SK-N-SH treated with all-trans-retinoic acid at 6 μM for 48 hours (cell line): ENCODE results near the gene B3GAT3.
A peak's percentile ranks its signal among the peaks of the same experiment; 100 is the strongest.

Experiments
- ATAC-seq: fragments of 200-7000 bp; cut with Tn5 transposase; 3 replicates; pipeline ENCODE4 v1.9.1; 2020; ENCODE audit warnings: mild to moderate bottlenecking, moderate library complexity
- ARNTL ChIP-seq: fragments of 450-650 bp; formaldehyde crosslinking; IDR thresholded peaks from 2 replicates; pipeline ENCODE4 v1.5.0; 2020; ENCODE audit warnings: low read depth, mild to moderate bottlenecking, moderate library complexity, borderline replicate concordance
- BACH2 ChIP-seq: fragments of 250-450 bp; sonication (Bioruptor Pico); IDR thresholded peaks from 2 replicates; pipeline ENCODE4 v1.9.0; 2021; ENCODE audit warnings: mild to moderate bottlenecking, borderline replicate concordance
- CSDC2 ChIP-seq: fragments of 250-450 bp; sonication (Bioruptor Pico); IDR thresholded peaks from 2 replicates; pipeline ENCODE4 v1.5.0; 2020; ENCODE audit warnings: mild to moderate bottlenecking, moderate library complexity
- CSRNP3 ChIP-seq: fragments of 250-450 bp; sonication (Bioruptor Pico); IDR thresholded peaks from 2 replicates; pipeline ENCODE4 v1.5.1; 2021; ENCODE audit warnings: mild to moderate bottlenecking, moderate library complexity
- ESRRG ChIP-seq: fragments of 250-450 bp; sonication (Bioruptor Pico); IDR thresholded peaks from 2 replicates; pipeline ENCODE4 v1.6.1; 2021; ENCODE audit warnings: mild to moderate bottlenecking
- GLIS3 ChIP-seq: fragments of 250-450 bp; sonication (Bioruptor Pico); IDR thresholded peaks from 2 replicates; pipeline ENCODE4 v1.5.0; 2020; ENCODE audit warnings: mild to moderate bottlenecking, moderate library complexity
- ISL1 ChIP-seq: fragments of 250-450 bp; sonication (Bioruptor Pico); IDR thresholded peaks from 2 replicates; pipeline ENCODE4 v2.1.2; 2022; ENCODE audit warnings: mild to moderate bottlenecking, moderate library complexity
- OSR1 ChIP-seq: fragments of 250-450 bp; sonication (Bioruptor Pico); IDR thresholded peaks from 2 replicates; pipeline ENCODE4 v1.8.0; 2022; ENCODE audit warnings: moderate library complexity, mild to moderate bottlenecking, inconsistent platforms
- PATZ1 ChIP-seq: fragments of 250-450 bp; sonication (Bioruptor Pico); IDR thresholded peaks from 2 replicates; pipeline ENCODE4 v1.8.0; 2020; ENCODE audit warnings: mild to moderate bottlenecking, moderate library complexity, borderline replicate concordance
- PPARA ChIP-seq: fragments of 250-450 bp; sonication (Bioruptor Pico); IDR thresholded peaks from 2 replicates; pipeline ENCODE4 v1.5.0; 2020; ENCODE audit warnings: mild to moderate bottlenecking, borderline replicate concordance
- RARB ChIP-seq: fragments of 250-450 bp; sonication (Bioruptor Pico); IDR thresholded peaks from 2 replicates; pipeline ENCODE4 v1.8.0; 2021; ENCODE audit warnings: mild to moderate bottlenecking, moderate library complexity
- SNAI2 ChIP-seq: fragments of 250-450 bp; sonication (Bioruptor Pico); IDR thresholded peaks from 2 replicates; pipeline ENCODE4 v1.5.0; 2020; ENCODE audit warnings: mild to moderate bottlenecking, moderate library complexity
- TCF4 ChIP-seq: fragments of 250-450 bp; sonication (Bioruptor Pico); IDR thresholded peaks from 2 replicates; pipeline ENCODE4 v1.8.0; 2021; ENCODE audit warnings: mild to moderate bottlenecking, moderate library complexity, borderline replicate concordance
- TOX ChIP-seq: fragments of 250-450 bp; sonication (Bioruptor Pico); IDR thresholded peaks from 2 replicates; pipeline ENCODE4 v1.8.0; 2021; ENCODE audit warnings: mild to moderate bottlenecking, moderate library complexity, borderline replicate concordance
- ZC3H10 ChIP-seq: fragments of 250-450 bp; sonication (Bioruptor Pico); IDR thresholded peaks from 2 replicates; pipeline ENCODE4 v1.5.1; 2021; ENCODE audit warnings: mild to moderate bottlenecking, moderate library complexity
- ZFP3 ChIP-seq: fragments of 250-450 bp; sonication (Bioruptor Pico); IDR thresholded peaks from 2 replicates; pipeline ENCODE4 v1.5.0; 2020; ENCODE audit warnings: mild to moderate bottlenecking, moderate library complexity
- ZFP30 ChIP-seq: fragments of 450-650 bp; formaldehyde crosslinking; IDR thresholded peaks from 2 replicates; pipeline ENCODE4 v1.5.0; 2022; ENCODE audit warnings: mild to moderate bottlenecking, moderate library complexity
- ZNF565 ChIP-seq: fragments of 450-650 bp; formaldehyde crosslinking; conservative IDR thresholded peaks from 2 replicates; pipeline ENCODE4 v1.5.0; 2020; ENCODE audit warnings: low read depth, mild to moderate bottlenecking, moderate library complexity
- ZNF70 ChIP-seq: fragments of 450-650 bp; formaldehyde crosslinking; IDR thresholded peaks from 2 replicates; pipeline ENCODE4 v1.5.0; 2020; ENCODE audit warnings: mild to moderate bottlenecking, moderate library complexity
- ZNF8 ChIP-seq: fragments of 450-650 bp; formaldehyde crosslinking; IDR thresholded peaks from 2 replicates; pipeline ENCODE4 v1.5.0; 2020; ENCODE audit warnings: mild to moderate bottlenecking, moderate library complexity
- TF ChIP-seq, protein P1 (sequence below): fragments of 250-450 bp; sonication (Bioruptor Pico); IDR thresholded peaks from 2 replicates; pipeline ENCODE4 v1.5.0; 2020; ENCODE audit warnings: mild to moderate bottlenecking, moderate library complexity
- TF ChIP-seq, protein P2 (sequence below): fragments of 250-450 bp; sonication (Bioruptor Pico); IDR thresholded peaks from 2 replicates; pipeline ENCODE4 v1.8.0; 2021; ENCODE audit warnings: low read depth, mild to moderate bottlenecking, moderate library complexity, borderline replicate concordance
- TF ChIP-seq, protein P3 (sequence below): fragments of 250-450 bp; sonication (Bioruptor Pico); IDR thresholded peaks from 2 replicates; pipeline ENCODE4 v1.5.1; 2020; ENCODE audit warnings: low read depth, mild to moderate bottlenecking, moderate library complexity

Gene B3GAT3

DNA sequence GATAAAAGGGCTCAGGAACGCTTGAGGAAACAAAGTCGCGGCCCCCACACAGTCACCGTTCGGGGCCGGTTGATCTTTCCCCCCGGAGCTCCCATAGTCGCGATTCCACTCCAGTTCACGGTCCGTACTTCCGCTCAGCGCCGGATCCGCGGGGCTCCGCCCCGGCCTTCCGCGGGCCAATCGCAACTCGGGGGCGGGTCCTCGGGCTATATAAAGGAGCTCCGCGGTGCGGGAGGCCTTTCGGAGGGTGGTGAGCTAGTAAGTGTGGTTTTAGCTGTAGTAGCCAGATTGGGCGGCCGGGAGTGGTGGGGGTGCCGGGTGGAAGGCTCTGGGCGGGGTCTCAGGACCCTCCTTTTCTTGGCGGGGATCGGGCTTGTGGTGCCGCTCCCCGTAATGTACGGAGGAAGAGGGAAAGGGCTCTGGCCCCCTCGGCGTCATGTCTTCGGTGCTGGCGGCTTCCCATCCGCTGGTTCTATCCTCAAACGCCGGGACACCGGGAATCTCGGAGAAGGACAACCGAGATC, 43.4 kb upstream of the B3GAT3 start, which contains the start of the genes C11orf98 and CSKMT:
TSS of gene C11orf98 (minus strand) at position 136 of the 524 bp plus-strand sequence. CDS start at position 95, 41 bp downstream.
TSS of gene CSKMT (plus strand) at position 238 of the 524 bp plus-strand sequence. CDS start 568 bp downstream, outside the sequence.
- TF ChIP-seq ZC3H10 (CRISPR knock-in tag) (peak; percentile 88), PPARA (peak; percentile 82; the same call in 1 of the 2 replicates), BACH2 (no peak), SNAI2 (CRISPR knock-in tag) (peak; percentile 74; the same call in 1 of the 2 replicates), ZNF565 (CRISPR knock-in tag) (0 out of 2 replicates have a peak, but pooled peaks have one; percentile 74), CSDC2 (peak; percentile 68; the same call in 1 of the 2 replicates), CSRNP3 (CRISPR knock-in tag) (peak; percentile 98), ZFP30 (CRISPR knock-in tag) (peak; percentile 57; the same call in 1 of the 2 replicates), ISL1 (CRISPR knock-in tag) (no peak), ZNF8 (CRISPR knock-in tag) (peak; percentile 73), PATZ1 (peak; percentile 91), ZNF70 (peak; percentile 44; the same call in 1 of the 2 replicates), TCF4 (CRISPR knock-in tag) (peak; percentile 55; the same call in 1 of the 2 replicates), ESRRG (peak; percentile 97), ZFP3 (CRISPR knock-in tag) (no peak), TOX (CRISPR knock-in tag) (peak; percentile 95), OSR1 (CRISPR knock-in tag) (no peak), ARNTL (CRISPR knock-in tag) (peak; percentile 82; the same call in 1 of the 2 replicates), RARB (peak; percentile 94), GLIS3 (peak; percentile 98)
- TF ChIP-seq, protein P1, sequence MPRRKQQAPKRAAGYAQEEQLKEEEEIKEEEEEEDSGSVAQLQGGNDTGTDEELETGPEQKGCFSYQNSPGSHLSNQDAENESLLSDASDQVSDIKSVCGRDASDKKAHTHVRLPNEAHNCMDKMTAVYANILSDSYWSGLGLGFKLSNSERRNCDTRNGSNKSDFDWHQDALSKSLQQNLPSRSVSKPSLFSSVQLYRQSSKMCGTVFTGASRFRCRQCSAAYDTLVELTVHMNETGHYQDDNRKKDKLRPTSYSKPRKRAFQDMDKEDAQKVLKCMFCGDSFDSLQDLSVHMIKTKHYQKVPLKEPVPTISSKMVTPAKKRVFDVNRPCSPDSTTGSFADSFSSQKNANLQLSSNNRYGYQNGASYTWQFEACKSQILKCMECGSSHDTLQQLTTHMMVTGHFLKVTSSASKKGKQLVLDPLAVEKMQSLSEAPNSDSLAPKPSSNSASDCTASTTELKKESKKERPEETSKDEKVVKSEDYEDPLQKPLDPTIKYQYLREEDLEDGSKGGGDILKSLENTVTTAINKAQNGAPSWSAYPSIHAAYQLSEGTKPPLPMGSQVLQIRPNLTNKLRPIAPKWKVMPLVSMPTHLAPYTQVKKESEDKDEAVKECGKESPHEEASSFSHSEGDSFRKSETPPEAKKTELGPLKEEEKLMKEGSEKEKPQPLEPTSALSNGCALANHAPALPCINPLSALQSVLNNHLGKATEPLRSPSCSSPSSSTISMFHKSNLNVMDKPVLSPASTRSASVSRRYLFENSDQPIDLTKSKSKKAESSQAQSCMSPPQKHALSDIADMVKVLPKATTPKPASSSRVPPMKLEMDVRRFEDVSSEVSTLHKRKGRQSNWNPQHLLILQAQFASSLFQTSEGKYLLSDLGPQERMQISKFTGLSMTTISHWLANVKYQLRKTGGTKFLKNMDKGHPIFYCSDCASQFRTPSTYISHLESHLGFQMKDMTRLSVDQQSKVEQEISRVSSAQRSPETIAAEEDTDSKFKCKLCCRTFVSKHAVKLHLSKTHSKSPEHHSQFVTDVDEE (CRISPR knock-in tag), result no peak
- TF ChIP-seq, protein P2, sequence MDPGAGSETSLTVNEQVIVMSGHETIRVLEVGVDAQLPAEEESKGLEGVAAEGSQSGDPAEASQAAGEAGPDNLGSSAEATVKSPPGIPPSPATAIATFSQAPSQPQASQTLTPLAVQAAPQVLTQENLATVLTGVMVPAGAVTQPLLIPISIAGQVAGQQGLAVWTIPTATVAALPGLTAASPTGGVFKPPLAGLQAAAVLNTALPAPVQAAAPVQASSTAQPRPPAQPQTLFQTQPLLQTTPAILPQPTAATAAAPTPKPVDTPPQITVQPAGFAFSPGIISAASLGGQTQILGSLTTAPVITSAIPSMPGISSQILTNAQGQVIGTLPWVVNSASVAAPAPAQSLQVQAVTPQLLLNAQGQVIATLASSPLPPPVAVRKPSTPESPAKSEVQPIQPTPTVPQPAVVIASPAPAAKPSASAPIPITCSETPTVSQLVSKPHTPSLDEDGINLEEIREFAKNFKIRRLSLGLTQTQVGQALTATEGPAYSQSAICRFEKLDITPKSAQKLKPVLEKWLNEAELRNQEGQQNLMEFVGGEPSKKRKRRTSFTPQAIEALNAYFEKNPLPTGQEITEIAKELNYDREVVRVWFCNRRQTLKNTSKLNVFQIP, result peak; percentile 86; the same call in 1 of the 2 replicates
- TF ChIP-seq, protein P3, sequence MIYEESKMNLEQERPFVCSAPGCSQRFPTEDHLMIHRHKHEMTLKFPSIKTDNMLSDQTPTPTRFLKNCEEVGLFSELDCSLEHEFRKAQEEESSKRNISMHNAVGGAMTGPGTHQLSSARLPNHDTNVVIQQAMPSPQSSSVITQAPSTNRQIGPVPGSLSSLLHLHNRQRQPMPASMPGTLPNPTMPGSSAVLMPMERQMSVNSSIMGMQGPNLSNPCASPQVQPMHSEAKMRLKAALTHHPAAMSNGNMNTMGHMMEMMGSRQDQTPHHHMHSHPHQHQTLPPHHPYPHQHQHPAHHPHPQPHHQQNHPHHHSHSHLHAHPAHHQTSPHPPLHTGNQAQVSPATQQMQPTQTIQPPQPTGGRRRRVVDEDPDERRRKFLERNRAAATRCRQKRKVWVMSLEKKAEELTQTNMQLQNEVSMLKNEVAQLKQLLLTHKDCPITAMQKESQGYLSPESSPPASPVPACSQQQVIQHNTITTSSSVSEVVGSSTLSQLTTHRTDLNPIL (CRISPR knock-in tag), result peak; percentile 76
- ATAC-seq, result peak; percentile 92

- ATAC-seq, result peak; percentile 65
- TF ChIP-seq ZNF565 (CRISPR knock-in tag) (no peak), RARB (no peak), ZC3H10 (CRISPR knock-in tag) (no peak), SNAI2 (CRISPR knock-in tag) (no peak), ZNF70 (no peak), PPARA (no peak), ESRRG (no peak), ARNTL (CRISPR knock-in tag) (no peak), CSRNP3 (CRISPR knock-in tag) (no peak), ISL1 (CRISPR knock-in tag) (no peak)
- TF ChIP-seq, protein P3 (CRISPR knock-in tag), result no peak
- TF ChIP-seq, protein P2, result no peak
Observed at GRCh38 chr11:62664405-62665074, 42.8 kb upstream of the B3GAT3 start.
